HG02623 (cell line): ENCODE data around the gene PLOD3.
"Not testable (repeated sequence)": the region's sequence is repeated elsewhere in the genome, so short reads cannot be mapped to it uniquely, and the experiment has no call there.

ENCODE experiments used
- ATAC-seq: cut with Tn5 transposase; IDR thresholded peaks from one replicate; pipeline ENCODE4 v1.9.1; 2021; ENCODE audit warnings: moderate library complexity; ENCODE audit not compliant: unreplicated experiment

PLOD3 gene

GRCh38 chr7:101217388-101218235, at the start of gene PLOD3, which contains the start of gene ZNHIT1:
Gene PLOD3, minus strand, starts transcription at chr7:101217581. Its CDS starts 307 bp downstream, at chr7:101217274.
Gene ZNHIT1, plus strand, starts transcription at chr7:101218165. Its CDS starts 31 bp downstream, at chr7:101218196.
- peak; percentile 68 for ATAC-seq

GRCh38 chr7:101265622-101266516, 48.5 kb upstream of the PLOD3 start:
- no peak for ATAC-seq

GRCh38 chr7:101264102-101264706, 46.8 kb upstream of the PLOD3 start:
- not testable (repeated sequence) for ATAC-seq

GRCh38 chr7:101258243-101258731, 40.9 kb upstream of the PLOD3 start:
- no peak for ATAC-seq

- no peak for ATAC-seq
Observed at GRCh38 chr7:101255796-101256195, 38.4 kb upstream of the PLOD3 start.

GRCh38 chr7:101253199-101253598, 35.8 kb upstream of the PLOD3 start:
- not testable (repeated sequence) for ATAC-seq

- ATAC-seq, result peak; percentile 96
Observed at GRCh38 chr7:101251871-101252659, 34.7 kb upstream of the PLOD3 start.

- no peak for ATAC-seq
Observed at GRCh38 chr7:101250324-101250723, 32.9 kb upstream of the PLOD3 start.

GRCh38 chr7:101248276-101248675, 30.9 kb upstream of the PLOD3 start:
- no peak for ATAC-seq

- ATAC-seq, result no peak
Observed at GRCh38 chr7:101245147-101245668, 27.8 kb upstream of the PLOD3 start.

GRCh38 chr7:101244375-101245146, 27.2 kb upstream of the PLOD3 start, which contains the start of gene FIS1:
Gene FIS1, minus strand, starts transcription at chr7:101245081. Its CDS starts 77 bp downstream, at chr7:101245004.
- ATAC-seq, result peak; percentile 88

- ATAC-seq, result no peak
Observed at GRCh38 chr7:101243646-101244374, 26.4 kb upstream of the PLOD3 start.

- ATAC-seq, result no peak
Observed at GRCh38 chr7:101241443-101242349, 24.3 kb upstream of the PLOD3 start.

GRCh38 chr7:101241015-101241363, 23.6 kb upstream of the PLOD3 start:
- no peak for ATAC-seq

GRCh38 chr7:101240226-101241014, 23.0 kb upstream of the PLOD3 start:
- ATAC-seq, result no peak

- ATAC-seq, result no peak
Observed at GRCh38 chr7:101239951-101240220, 22.5 kb upstream of the PLOD3 start.
